Keratinocyte (primary cell): ENCODE measurements around the gene ZNF516. TPM values are rescaled to one million over a fixed set of nuclear protein-coding genes. Genes with fewer than 3 reads are reported as not detected.

Experiments
- DNase-seq: peaks from one replicate; pipeline ENCODE4 v3.0.0-alpha.2; 2011; ENCODE audit warnings: low read depth, missing footprints, low spot score
- FAIRE-seq: peaks from 2 replicates; lab custom pipeline; 2011; peaks lifted over from hg19 to GRCh38; lab: Jason Lieb, UNC
- H2AFZ ChIP-seq: 2 replicates; pipeline ENCODE4 v1.6.0; 2012; ENCODE audit warnings: low read length, control low read depth, inconsistent platforms; ENCODE audit not compliant: control insufficient read depth
- H3K27ac ChIP-seq: 2 replicates; pipeline ENCODE4 v1.5.1; 2011; ENCODE audit warnings: low read length; ENCODE audit not compliant: control insufficient read depth, insufficient read depth
- H3K27me3 ChIP-seq: 3 replicates; pipeline ENCODE4 v1.6.0; 2011; ENCODE audit warnings: low read length; ENCODE audit not compliant: control insufficient read depth, insufficient read depth; ENCODE audit errors: extremely low read depth
- H3K36me3 ChIP-seq, 2 experiments: 2 replicates in 1 of 2; 3 replicates in 1 of 2; pipeline ENCODE4 v1.5.1; 2011; ENCODE audit warnings: low read length in 2 of 2, mild to moderate bottlenecking in 1 of 2; ENCODE audit not compliant: control insufficient read depth in 2 of 2, insufficient read depth in 2 of 2; ENCODE audit errors: extremely low read depth in 1 of 2
- H3K4me1 ChIP-seq: 3 replicates; pipeline ENCODE4 v1.5.1; 2011; ENCODE audit warnings: low read length; ENCODE audit not compliant: control insufficient read depth, insufficient read depth; ENCODE audit errors: extremely low read depth
- H3K4me2 ChIP-seq: 3 replicates; pipeline ENCODE4 v1.6.0; 2011; ENCODE audit warnings: low read depth, low read length; ENCODE audit not compliant: control insufficient read depth, insufficient read depth; ENCODE audit errors: extremely low read depth
- H3K4me3 ChIP-seq, 3 experiments: fragments of 200-600 bp in 1 of 3; sonication (generic) in 1 of 3; 2 replicates in 2 of 3; 3 replicates in 1 of 3; pipeline ENCODE4 v1.5.1; 2011 to 2016; ENCODE audit warnings: low read length in 3 of 3, mild to moderate bottlenecking in 3 of 3, control low read depth in 2 of 3, inconsistent platforms in 1 of 3, low read depth in 1 of 3, mixed read lengths in 1 of 3, mixed run types in 1 of 3, moderate library complexity in 1 of 3; ENCODE audit not compliant: control insufficient read depth in 2 of 3, insufficient read depth in 2 of 3; ENCODE audit errors: extremely low read depth in 1 of 3
- H3K79me2 ChIP-seq: 2 replicates; pipeline ENCODE4 v1.6.0; 2012; ENCODE audit warnings: low read length; ENCODE audit not compliant: control insufficient read depth, insufficient read depth
- H3K9ac ChIP-seq: 3 replicates; pipeline ENCODE4 v1.6.0; 2011; ENCODE audit warnings: low read length; ENCODE audit not compliant: control insufficient read depth, insufficient read depth; ENCODE audit errors: extremely low read depth
- H3K9me1 ChIP-seq: 3 replicates; pipeline ENCODE4 v1.6.0; 2011; ENCODE audit warnings: low read length; ENCODE audit not compliant: control insufficient read depth, insufficient read depth; ENCODE audit errors: extremely low read depth
- H3K9me3 ChIP-seq: 2 replicates; pipeline ENCODE4 v1.5.1; 2012; ENCODE audit warnings: low read depth, low read length; ENCODE audit not compliant: control insufficient read depth
- H4K20me1 ChIP-seq: 3 replicates; pipeline ENCODE4 v1.6.0; 2011; ENCODE audit warnings: low read length; ENCODE audit not compliant: control insufficient read depth, insufficient read depth; ENCODE audit errors: extremely low read depth
- EZH2 ChIP-seq: IDR thresholded peaks from one replicate; pipeline ENCODE4 v1.6.1; 2012; ENCODE audit warnings: inconsistent platforms, mild to moderate bottlenecking, low read length, moderate library complexity
- dilution Hi-C: fragments of 300-500 bp; cut with MboI; formaldehyde crosslinking; loops from one replicate; pipeline ENCODE4 v1.7.0; 2020; ENCODE audit warnings: low sequenced_read_pairs; ENCODE audit not compliant: extremely low pct_ligation_motif_present
- polyA plus RNA-seq, 5 experiments: library from polyadenylated mRNA; depleted of rRNA in 3 of 5; stranded (reverse) in 3 of 5; stranded (forward) in 1 of 5; unstranded in 1 of 5; fragments of >200 nt; gene quantifications; 1 replicate in 1 of 5; 2 replicates in 3 of 5; 3 replicates in 1 of 5; pipeline versions ENCODE4 v1.2.1 to v1.2.3, GENCODE V29; 2011 to 2012; ENCODE audit warnings: missing spikeins in 2 of 5, low read depth in 1 of 5, low replicate concordance in 1 of 5
- TF ChIP-seq, protein P1 (sequence below), 3 experiments: IDR thresholded peaks in 1 of 3; conservative IDR thresholded peaks in 1 of 3; optimal IDR thresholded peaks in 1 of 3; 2 replicates in 2 of 3; 3 replicates in 1 of 3; pipeline versions ENCODE3 to v1.5.1; 2011; ENCODE audit warnings: low read length in 3 of 3, mild to moderate bottlenecking in 3 of 3, moderate library complexity in 2 of 3, control low read depth in 1 of 3, inconsistent platforms in 1 of 3; ENCODE audit not compliant: insufficient read depth in 2 of 3; ENCODE audit errors: extremely low read depth in 1 of 3

ZNF516 gene
- polyA plus RNA-seq, 1 donor (not counting 4 experiments of a cell fraction or from before 2014, with no cell fraction given) = 9.3 TPM

DNA sequence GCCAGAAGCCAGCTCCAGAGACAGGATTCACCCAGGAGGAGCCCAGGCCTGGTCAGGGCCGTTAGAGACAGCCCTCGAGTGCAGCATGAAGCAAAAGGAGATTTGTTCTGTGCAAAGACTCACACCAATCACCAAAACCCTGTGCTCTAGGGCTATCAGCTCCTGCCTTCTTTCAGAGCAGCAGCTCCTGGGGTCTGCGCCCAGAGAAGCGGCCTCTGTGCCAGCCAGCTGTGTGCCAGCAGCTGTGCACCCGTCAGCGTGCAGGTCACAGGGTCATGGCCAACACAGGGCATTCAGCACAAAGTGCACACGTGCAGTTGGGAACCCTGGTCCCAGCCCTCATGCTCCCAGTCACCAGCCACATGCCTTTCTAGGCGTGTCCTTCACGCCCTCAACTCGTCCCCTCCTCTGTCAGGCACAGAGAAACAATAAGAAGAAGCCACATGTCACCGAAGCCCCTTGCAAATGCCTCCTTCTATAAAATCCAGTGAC, 49.3 kb downstream of the ZNF516 start:
- Histone ChIP-seq H3K9ac (no peak overlapping the region), H3K4me1 (peaks cover 22% of the 10 kb centered on the region), H4K20me1 (peaks cover 17% of the 10 kb centered on the region), H3K4me3 (no peak overlapping the region), H3K79me2 (peaks cover 76% of the 10 kb centered on the region), H3K9me1 (peaks cover 2% of the 10 kb centered on the region), H3K27ac (no peak overlapping the region), H3K4me2 (no peak overlapping the region), H3K27me3 (no peaks in the 10 kb centered on the region), H2AFZ (no peak overlapping the region), H3K36me3 (peaks cover 4% of the 10 kb centered on the region in 2 experiments), H3K9me3 (no peaks in the 10 kb centered on the region)
- dilution Hi-C loops = no loop called here
- no peak for TF ChIP-seq EZH2
- TF ChIP-seq, protein P1, sequence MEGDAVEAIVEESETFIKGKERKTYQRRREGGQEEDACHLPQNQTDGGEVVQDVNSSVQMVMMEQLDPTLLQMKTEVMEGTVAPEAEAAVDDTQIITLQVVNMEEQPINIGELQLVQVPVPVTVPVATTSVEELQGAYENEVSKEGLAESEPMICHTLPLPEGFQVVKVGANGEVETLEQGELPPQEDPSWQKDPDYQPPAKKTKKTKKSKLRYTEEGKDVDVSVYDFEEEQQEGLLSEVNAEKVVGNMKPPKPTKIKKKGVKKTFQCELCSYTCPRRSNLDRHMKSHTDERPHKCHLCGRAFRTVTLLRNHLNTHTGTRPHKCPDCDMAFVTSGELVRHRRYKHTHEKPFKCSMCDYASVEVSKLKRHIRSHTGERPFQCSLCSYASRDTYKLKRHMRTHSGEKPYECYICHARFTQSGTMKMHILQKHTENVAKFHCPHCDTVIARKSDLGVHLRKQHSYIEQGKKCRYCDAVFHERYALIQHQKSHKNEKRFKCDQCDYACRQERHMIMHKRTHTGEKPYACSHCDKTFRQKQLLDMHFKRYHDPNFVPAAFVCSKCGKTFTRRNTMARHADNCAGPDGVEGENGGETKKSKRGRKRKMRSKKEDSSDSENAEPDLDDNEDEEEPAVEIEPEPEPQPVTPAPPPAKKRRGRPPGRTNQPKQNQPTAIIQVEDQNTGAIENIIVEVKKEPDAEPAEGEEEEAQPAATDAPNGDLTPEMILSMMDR (optimal IDR thresholded peaks at IDR 0.05 in 1 of 3, IDR thresholded peaks at IDR 0.05 in 1 of 3, conservative IDR thresholded peaks at IDR 0.05 in 1 of 3; ENCODE audit: extremely low read depth in 1 of 3, insufficient read depth in 2 of 3, low read length in 3 of 3) = no peak
- no peak for FAIRE-seq
- DNase-seq = no peak

DNA sequence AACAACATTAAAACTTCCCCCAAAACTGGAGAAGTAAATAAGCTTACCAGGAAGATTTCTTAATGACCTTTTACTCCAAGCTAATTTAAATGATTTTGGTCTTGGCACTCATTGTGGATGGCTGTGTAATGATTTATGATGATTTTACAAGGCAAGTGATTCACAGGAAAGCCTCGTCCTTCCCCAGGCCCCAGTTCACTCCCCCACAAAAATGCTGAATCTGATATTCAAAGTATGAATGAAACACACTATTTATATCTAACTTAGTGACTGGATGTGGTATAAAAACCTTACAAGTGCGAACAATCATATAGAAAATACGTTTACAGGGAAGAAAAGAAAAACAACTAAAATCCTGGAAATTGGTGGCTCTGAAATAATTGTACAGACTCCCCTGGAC, 49.8 kb downstream of the ZNF516 start:
- no peak overlapping the region for H3K4me3 ChIP-seq
- peaks cover 2% of the 10 kb centered on the region for H3K9me1 ChIP-seq
- H4K20me1 ChIP-seq = peaks cover 17% of the 10 kb centered on the region
- H3K27me3 ChIP-seq = no peaks in the 10 kb centered on the region
- H3K4me1 ChIP-seq = peaks cover 20% of the 10 kb centered on the region
- no peaks in the 10 kb centered on the region for H3K9me3 ChIP-seq
- FAIRE-seq (no peak), DNase-seq (no peak)
- H3K36me3 ChIP-seq = peaks cover 4 to 8% of the 10 kb centered on the region in 2 experiments
- peaks cover 75% of the 10 kb centered on the region for H3K79me2 ChIP-seq
- no peak overlapping the region for H3K27ac ChIP-seq
- TF ChIP-seq, protein P1 (optimal IDR thresholded peaks at IDR 0.05 in 1 of 3, IDR thresholded peaks at IDR 0.05 in 1 of 3, conservative IDR thresholded peaks at IDR 0.05 in 1 of 3; ENCODE audit: extremely low read depth in 1 of 3, insufficient read depth in 2 of 3, low read length in 3 of 3) = no peak
- no peak for TF ChIP-seq EZH2
- H2AFZ ChIP-seq = no peak overlapping the region
- H3K4me2 ChIP-seq = peak overlapping the region; percentile 22
- no peak overlapping the region for H3K9ac ChIP-seq
- dilution Hi-C loops = no loop called here
